Left ventricle myocardium inferior (tissue), 1 donor: ENCODE results near the gene PHF12. TPM values are rescaled to one million over a fixed set of nuclear protein-coding genes. Genes with fewer than 3 reads are reported as not detected.

ENCODE experiments used
- DNase-seq: peaks from one replicate; pipeline ENCODE4 v3.0.0-alpha.2; 2020
- H3K27ac ChIP-seq: fragments of 200-600 bp; replicated peaks from 2 replicates; pipeline ENCODE4 v1.8.0; 2021
- H3K27me3 ChIP-seq: fragments of 200-600 bp; 2 replicates; pipeline ENCODE4 v1.8.0; 2021; ENCODE audit warnings: low read depth
- H3K36me3 ChIP-seq: fragments of 200-600 bp; 2 replicates; pipeline ENCODE4 v1.8.0; 2021
- H3K4me1 ChIP-seq: fragments of 200-600 bp; 2 replicates; pipeline ENCODE4 v1.8.0; 2021
- H3K4me3 ChIP-seq: fragments of 200-600 bp; 2 replicates; pipeline ENCODE4 v1.8.0; 2021; ENCODE audit warnings: mild to moderate bottlenecking, moderate library complexity
- H3K9me3 ChIP-seq: fragments of 200-600 bp; replicated peaks from 2 replicates; pipeline ENCODE4 v1.8.0; 2021
- intact Hi-C: fragments of 100-400 bp; cut with micrococcal nuclease; formaldehyde crosslinking; loops from one replicate; pipeline ENCODE4 v1.11.0; 2022
- total RNA-seq: library from RNA; stranded (reverse); fragmentation: NEBNext Ultra II Directional; extraction: Animal tissue kit (Norgen Biotek cat#: 25700); gene quantifications from one replicate; pipeline ENCODE4 v1.2.1, GENCODE V29; 2021
- TF ChIP-seq, protein P1 (sequence below): fragments of 200-600 bp; IDR thresholded peaks from 2 replicates; pipeline ENCODE4 v1.8.0; 2021; ENCODE audit warnings: antibody characterized with exemption, mild to moderate bottlenecking, borderline replicate concordance
- donor health status: DM: no; HTN: yes; CAD: no; lungs with severe emphysema.

The PHF12 gene
- total RNA-seq, 1 donor from 2014 or later: 17.2 TPM

DNA sequence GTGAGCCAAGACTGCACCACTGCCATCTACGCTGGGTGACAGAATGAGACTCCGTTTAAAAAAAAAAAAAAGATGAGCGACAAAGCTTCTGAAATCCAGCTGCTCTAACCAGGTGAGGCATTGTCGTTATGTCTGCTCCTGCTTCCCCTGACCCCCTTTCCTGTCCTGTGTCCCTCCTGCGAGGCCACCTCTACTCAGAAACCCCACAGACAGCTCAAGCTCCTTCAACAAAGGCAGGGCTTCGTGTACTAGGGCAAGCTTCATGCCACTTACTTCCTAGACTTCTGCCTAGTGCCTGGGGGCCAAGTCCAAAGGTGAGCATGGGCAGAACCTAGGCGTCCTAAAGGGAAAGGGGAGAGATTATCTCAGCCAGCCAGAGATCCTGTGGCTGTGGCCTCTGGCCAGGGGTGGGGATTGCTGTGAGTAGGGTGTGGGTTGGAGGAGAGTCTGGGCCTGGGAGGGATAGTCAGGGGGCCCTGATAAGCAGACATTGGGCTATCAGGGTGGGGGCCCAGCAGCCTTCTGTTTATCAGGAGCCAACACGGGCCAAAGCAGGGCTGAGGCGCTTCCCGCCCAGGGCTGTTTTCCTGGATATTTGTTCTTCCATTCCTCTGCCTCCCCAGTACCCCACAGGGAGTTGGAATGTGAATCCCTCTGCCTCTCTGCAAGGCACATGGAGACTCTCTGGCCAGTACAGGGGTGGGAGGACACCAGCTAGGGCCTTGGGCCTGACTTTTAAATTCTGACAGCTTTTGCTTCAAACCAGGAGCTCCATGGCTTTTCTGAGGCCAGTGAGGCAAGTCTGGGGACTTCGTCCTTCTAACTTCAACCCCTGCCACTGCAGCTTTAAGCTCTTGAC is 86.1 kb downstream of the PHF12 start:
- DNase-seq: no peak
- Histone ChIP-seq H3K9me3 (no peaks in the 10 kb centered on the region), H3K27ac (no peak overlapping the region), H3K27me3 (no peaks in the 10 kb centered on the region), H3K36me3 (peaks cover 9% of the 10 kb centered on the region), H3K4me1 (no peaks in the 10 kb centered on the region), H3K4me3 (no peak overlapping the region)
- intact Hi-C loops: no loop called here
- TF ChIP-seq, protein P1, sequence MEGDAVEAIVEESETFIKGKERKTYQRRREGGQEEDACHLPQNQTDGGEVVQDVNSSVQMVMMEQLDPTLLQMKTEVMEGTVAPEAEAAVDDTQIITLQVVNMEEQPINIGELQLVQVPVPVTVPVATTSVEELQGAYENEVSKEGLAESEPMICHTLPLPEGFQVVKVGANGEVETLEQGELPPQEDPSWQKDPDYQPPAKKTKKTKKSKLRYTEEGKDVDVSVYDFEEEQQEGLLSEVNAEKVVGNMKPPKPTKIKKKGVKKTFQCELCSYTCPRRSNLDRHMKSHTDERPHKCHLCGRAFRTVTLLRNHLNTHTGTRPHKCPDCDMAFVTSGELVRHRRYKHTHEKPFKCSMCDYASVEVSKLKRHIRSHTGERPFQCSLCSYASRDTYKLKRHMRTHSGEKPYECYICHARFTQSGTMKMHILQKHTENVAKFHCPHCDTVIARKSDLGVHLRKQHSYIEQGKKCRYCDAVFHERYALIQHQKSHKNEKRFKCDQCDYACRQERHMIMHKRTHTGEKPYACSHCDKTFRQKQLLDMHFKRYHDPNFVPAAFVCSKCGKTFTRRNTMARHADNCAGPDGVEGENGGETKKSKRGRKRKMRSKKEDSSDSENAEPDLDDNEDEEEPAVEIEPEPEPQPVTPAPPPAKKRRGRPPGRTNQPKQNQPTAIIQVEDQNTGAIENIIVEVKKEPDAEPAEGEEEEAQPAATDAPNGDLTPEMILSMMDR: no peak

DNA sequence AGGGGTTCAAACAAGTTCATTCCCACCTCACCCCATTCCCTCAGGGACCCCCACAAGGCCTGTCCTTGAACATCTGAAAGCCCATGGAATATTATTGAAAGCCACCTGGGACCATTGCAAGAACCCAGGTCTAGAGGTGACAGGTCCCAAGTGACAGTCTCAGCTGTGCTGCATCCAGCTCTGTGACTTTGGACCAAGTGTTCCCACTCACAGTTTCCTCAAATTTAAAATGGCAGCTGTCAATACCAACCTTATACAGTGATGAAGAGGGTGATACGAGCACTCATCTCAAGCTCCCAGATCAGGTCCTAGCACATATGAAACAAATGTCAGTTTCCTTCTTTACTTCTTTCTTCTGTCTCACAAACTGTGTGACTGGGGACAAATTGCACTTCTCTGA is 87.4 kb downstream of the PHF12 start:
- TF ChIP-seq, protein P1: no peak
- Histone ChIP-seq H3K36me3 (peaks cover 22% of the 10 kb centered on the region), H3K4me1 (no peaks in the 10 kb centered on the region), H3K27me3 (no peaks in the 10 kb centered on the region), H3K4me3 (no peak overlapping the region), H3K9me3 (no peaks in the 10 kb centered on the region), H3K27ac (no peak overlapping the region)
- DNase-seq: no peak
- intact Hi-C loops: no loop called here

DNA sequence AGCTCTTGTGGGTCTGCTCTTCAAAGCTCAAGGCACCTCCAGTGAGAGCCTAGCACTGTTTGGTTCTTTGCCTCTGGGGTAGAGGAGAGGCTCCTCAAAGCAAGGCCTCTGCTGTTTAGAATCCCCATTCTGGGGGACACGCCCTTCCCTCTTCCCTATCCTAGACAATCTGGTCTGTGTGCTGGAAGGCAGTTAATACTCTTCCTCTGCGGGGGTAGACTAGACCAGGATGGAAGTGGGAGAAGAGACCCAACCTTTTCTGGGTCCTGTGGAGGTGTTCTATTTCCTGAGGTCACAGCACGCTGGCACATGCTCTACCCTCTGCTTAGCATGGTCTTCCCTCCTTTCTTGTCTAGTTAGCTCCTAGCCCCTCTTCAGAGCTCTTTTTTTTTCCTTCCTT is 88.8 kb downstream of the PHF12 start:
- Histone ChIP-seq H3K4me3 (no peak overlapping the region), H3K27ac (no peak overlapping the region), H3K27me3 (no peaks in the 10 kb centered on the region), H3K36me3 (peaks cover 35% of the 10 kb centered on the region), H3K4me1 (no peaks in the 10 kb centered on the region), H3K9me3 (no peaks in the 10 kb centered on the region)
- TF ChIP-seq, protein P1: no peak
- intact Hi-C loops: no loop called here
- no peak for DNase-seq

DNA sequence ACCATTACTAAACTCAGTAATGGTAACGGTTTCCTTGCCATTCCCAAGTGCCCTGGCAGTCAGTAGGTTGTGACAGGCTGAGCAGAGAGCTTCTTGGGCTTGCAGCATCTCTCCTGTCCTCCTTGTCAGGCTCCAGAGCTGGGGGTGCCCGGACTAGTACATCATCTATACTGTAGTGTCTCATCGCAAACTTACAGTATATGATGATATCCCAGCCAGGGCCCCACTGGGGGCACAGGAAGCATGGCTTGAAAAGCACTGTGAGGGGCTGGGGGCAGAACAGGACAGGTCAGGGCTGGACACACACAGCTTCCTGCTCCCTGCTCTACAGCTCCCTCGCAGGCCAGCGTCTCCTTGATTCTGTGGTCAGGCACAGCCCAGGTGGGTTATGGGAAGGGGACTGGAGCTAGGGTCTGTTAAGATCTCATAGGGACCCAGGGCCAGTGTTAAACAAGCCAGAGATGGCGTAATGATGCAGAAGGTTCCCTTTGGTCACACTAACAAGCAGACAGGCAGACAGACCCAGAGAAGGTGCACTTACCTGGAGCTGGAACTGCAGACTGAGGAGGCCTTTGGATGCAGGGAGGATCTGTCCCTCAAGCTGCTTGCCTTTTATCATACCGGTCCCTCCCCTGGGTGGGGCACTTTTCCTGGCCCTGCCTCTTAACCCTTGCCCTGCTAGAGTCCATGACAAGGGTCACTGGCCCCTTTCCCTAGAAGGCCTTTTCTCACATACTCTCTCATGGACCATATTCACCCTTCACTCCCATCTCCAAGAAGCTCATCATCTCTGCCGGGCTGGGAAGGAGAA is 89.7 kb downstream of the PHF12 start:
- TF ChIP-seq, protein P1: no peak
- Histone ChIP-seq H3K27me3 (no peaks in the 10 kb centered on the region), H3K27ac (no peak overlapping the region), H3K9me3 (no peaks in the 10 kb centered on the region), H3K4me1 (no peaks in the 10 kb centered on the region), H3K4me3 (no peak overlapping the region), H3K36me3 (peaks cover 43% of the 10 kb centered on the region)
- DNase-seq: no peak
- intact Hi-C loops: no loop called here

DNA sequence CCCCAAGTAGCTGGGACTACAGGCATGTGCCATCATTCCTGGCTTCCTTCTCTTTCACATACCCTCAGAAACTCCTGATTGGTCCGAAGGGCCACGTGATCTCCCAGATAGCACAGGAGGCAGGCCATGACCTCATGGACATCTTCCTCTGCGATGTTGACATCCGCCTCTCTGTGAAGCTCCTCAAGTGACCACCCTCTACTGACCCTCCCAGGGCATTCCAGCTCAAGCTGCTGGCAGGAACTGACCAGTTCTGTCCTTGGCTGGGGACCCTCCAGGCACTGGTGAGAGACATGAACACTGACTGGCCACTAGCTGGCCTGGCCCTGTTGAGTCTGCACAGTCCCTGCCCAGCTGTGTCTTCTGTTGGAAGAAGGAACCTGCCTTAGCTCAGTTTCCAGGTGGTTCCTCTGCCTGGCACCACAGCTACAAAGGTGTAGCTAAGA is 90.9 kb downstream of the PHF12 start:
- Histone ChIP-seq H3K27me3 (no peaks in the 10 kb centered on the region), H3K9me3 (no peaks in the 10 kb centered on the region), H3K27ac (no peak overlapping the region), H3K4me1 (peaks cover 5% of the 10 kb centered on the region), H3K4me3 (no peak overlapping the region), H3K36me3 (peaks cover 47% of the 10 kb centered on the region)
- no peak for DNase-seq
- intact Hi-C loops: no loop called here
- TF ChIP-seq, protein P1: no peak
